ENCODE results near the gene PAIP2. TPM values are rescaled to one million over a fixed set of nuclear protein-coding genes. Genes with fewer than 3 reads are reported as not detected.

PAIP2 gene
- total RNA-seq, 1 experiment from 2014 or later: 95.0 TPM

DNA sequence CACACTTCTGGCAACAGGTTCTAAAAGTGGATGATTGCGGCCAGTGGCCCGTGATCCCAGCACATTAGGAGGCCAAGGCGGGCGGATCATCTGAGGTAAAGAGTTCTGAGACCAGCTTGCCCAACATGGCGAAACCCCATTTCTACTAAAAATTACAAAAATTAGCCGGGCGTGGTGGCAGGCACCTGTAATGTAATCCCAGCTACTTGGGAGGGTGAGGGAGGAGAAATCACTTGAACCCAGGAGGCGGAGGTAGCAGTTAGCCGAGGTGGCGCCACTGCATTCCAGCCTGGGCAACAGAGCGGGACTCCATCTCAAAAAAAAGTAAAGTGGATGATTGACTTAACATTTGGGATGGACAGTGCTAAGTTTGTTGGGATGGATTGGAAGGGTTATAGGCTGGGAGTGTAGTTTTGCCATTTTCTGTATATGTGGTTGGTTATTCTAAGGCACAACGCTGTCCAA lies 44.8 kb upstream of the PAIP2 start:
- Histone ChIP-seq H3K27ac (ENCODE audit: low read depth, low read length, poor library complexity, severe bottlenecking) (no peak overlapping the region), H3K4me3 (ENCODE audit: low read depth, low read length, poor library complexity, severe bottlenecking) (no peak overlapping the region), H3K9me3 (ENCODE audit: low read depth, low read length, poor library complexity, severe bottlenecking) (no peaks in the 10 kb centered on the region), H3K4me1 (ENCODE audit: insufficient read depth, low read length, poor library complexity, severe bottlenecking) (peaks cover 32% of the 10 kb centered on the region), H3K27me3 (replicated peaks; ENCODE audit: insufficient read depth, low read depth, low read length, poor library complexity) (no peaks in the 10 kb centered on the region), H3K36me3 (ENCODE audit: insufficient read depth, low read length, poor library complexity, severe bottlenecking) (peaks cover 2% of the 10 kb centered on the region)
- BruUV-seq (replicated peaks): no TSS peak
- no peak for DNase-seq (ENCODE audit: low spot score)
- no peak for TF ChIP-seq EZH2 (IDR thresholded peaks at IDR 0.05; ENCODE audit: borderline replicate concordance, low read depth, low read length, poor library complexity, severe bottlenecking)
- TF ChIP-seq, protein P1, sequence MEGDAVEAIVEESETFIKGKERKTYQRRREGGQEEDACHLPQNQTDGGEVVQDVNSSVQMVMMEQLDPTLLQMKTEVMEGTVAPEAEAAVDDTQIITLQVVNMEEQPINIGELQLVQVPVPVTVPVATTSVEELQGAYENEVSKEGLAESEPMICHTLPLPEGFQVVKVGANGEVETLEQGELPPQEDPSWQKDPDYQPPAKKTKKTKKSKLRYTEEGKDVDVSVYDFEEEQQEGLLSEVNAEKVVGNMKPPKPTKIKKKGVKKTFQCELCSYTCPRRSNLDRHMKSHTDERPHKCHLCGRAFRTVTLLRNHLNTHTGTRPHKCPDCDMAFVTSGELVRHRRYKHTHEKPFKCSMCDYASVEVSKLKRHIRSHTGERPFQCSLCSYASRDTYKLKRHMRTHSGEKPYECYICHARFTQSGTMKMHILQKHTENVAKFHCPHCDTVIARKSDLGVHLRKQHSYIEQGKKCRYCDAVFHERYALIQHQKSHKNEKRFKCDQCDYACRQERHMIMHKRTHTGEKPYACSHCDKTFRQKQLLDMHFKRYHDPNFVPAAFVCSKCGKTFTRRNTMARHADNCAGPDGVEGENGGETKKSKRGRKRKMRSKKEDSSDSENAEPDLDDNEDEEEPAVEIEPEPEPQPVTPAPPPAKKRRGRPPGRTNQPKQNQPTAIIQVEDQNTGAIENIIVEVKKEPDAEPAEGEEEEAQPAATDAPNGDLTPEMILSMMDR (conservative IDR thresholded peaks at IDR 0.05; ENCODE audit: low read depth, low read length): no peak
- CTCF ChIA-PET: no interaction called here
- POLR2A ChIA-PET (ENCODE audit: low non-redundant PET): no interaction called here
- intact Hi-C loops (cut with micrococcal nuclease; ENCODE audit: unreplicated experiment): no loop called here

DNA sequence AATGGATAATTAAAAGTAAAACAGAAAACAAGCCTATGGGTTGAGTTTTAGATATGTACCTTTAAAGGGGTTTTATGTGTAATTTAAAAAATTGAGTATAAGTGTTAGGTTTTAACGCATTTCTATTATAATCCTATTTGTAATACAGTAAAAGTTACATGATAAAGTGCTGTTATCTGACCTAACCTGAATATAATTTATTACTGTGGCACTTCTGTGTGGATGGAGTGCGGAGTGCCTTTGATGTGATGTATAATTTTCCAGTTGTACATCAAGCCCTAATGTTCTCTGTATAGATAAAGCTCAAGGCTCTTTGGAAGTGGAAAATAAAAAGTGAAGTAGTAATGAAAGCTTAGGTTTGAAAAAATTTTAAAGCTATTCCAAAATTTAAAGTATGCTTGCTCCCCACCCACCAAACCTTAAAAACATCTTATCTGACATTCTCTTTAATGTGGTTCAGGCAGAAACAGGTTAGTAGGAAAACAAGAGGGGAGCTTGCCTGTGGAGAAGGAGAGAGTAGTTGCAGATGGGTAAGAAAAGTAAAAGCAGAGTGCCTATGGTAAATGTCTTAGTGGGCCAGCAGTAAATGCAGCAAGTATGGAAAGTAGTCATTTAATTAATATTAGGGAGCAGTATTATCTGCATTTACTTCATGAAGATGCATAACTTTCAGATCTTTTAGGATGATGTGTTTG lies 44.1 kb upstream of the PAIP2 start:
- POLR2A ChIA-PET (ENCODE audit: low non-redundant PET): no interaction called here

DNA sequence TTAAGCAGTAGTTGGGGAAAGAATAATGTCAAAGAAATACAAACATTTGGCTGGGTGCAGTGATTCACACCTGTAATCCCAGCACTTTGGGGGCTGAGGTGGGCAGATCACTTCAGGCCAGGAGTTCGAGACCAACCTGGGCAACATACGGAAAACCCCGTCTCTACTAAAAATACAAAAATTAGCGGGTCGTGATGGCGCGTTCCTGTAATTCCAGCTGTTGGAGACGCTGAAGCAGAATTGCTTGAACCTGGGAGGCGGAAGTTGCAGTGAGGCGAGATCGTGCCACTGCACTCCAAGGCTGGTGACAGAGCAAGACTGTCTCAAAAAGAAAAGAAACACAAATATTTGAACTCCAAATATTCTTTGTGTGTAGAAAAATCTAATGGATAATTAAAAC lies 43.4 kb upstream of the PAIP2 start:
- POLR2A ChIA-PET (ENCODE audit: low non-redundant PET): no interaction called here
- CTCF ChIA-PET: no interaction called here
- Histone ChIP-seq H3K27me3 (replicated peaks; ENCODE audit: insufficient read depth, low read depth, low read length, poor library complexity) (no peaks in the 10 kb centered on the region), H3K9me3 (ENCODE audit: low read depth, low read length, poor library complexity, severe bottlenecking) (no peaks in the 10 kb centered on the region), H3K27ac (ENCODE audit: low read depth, low read length, poor library complexity, severe bottlenecking) (no peak overlapping the region), H3K36me3 (ENCODE audit: insufficient read depth, low read length, poor library complexity, severe bottlenecking) (peaks cover 5% of the 10 kb centered on the region), H3K4me1 (ENCODE audit: insufficient read depth, low read length, poor library complexity, severe bottlenecking) (peaks cover 34% of the 10 kb centered on the region), H3K4me3 (ENCODE audit: low read depth, low read length, poor library complexity, severe bottlenecking) (no peak overlapping the region)
- intact Hi-C loops (cut with micrococcal nuclease; ENCODE audit: unreplicated experiment): no loop called here
- DNase-seq (ENCODE audit: low spot score): no peak
- BruUV-seq (replicated peaks): no TSS peak
- TF ChIP-seq, protein P1 (conservative IDR thresholded peaks at IDR 0.05; ENCODE audit: low read depth, low read length): no peak

More for the DNA sequence above, 44.1 kb upstream of the PAIP2 start:
- H3K27me3 ChIP-seq (replicated peaks; ENCODE audit: insufficient read depth, low read depth, low read length, poor library complexity): no peaks in the 10 kb centered on the region
- no peak overlapping the region for H3K27ac ChIP-seq (ENCODE audit: low read depth, low read length, poor library complexity, severe bottlenecking)
- TF ChIP-seq, protein P1 (conservative IDR thresholded peaks at IDR 0.05; ENCODE audit: low read depth, low read length): no peak
- TF ChIP-seq EZH2 (IDR thresholded peaks at IDR 0.05; ENCODE audit: borderline replicate concordance, low read depth, low read length, poor library complexity, severe bottlenecking): no peak
- no peaks in the 10 kb centered on the region for H3K9me3 ChIP-seq (ENCODE audit: low read depth, low read length, poor library complexity, severe bottlenecking)
- DNase-seq (ENCODE audit: low spot score): no peak
- intact Hi-C loops (cut with micrococcal nuclease; ENCODE audit: unreplicated experiment): no loop called here
- H3K36me3 ChIP-seq (ENCODE audit: insufficient read depth, low read length, poor library complexity, severe bottlenecking): peaks cover 5% of the 10 kb centered on the region
- CTCF ChIA-PET: no interaction called here
- peaks cover 32% of the 10 kb centered on the region for H3K4me1 ChIP-seq (ENCODE audit: insufficient read depth, low read length, poor library complexity, severe bottlenecking)
- no TSS peak for BruUV-seq (replicated peaks)
- H3K4me3 ChIP-seq (ENCODE audit: low read depth, low read length, poor library complexity, severe bottlenecking): no peak overlapping the region

All from A673 (cell line).